GM21515 (cell line): ENCODE results near the gene TBXA2R.

ENCODE experiments used
- ATAC-seq: cut with Tn5 transposase; IDR thresholded peaks from one replicate; pipeline ENCODE4 v1.9.1; 2021; ENCODE audit not compliant: unreplicated experiment

TBXA2R gene

GRCh38 chr19:3607303-3608078 lies 816 bp upstream of the TBXA2R start:
- ATAC-seq, result no peak

GRCh38 chr19:3606174-3606689 lies 443 bp downstream of the TBXA2R start:
- ATAC-seq, result no peak

GRCh38 chr19:3605770-3606169 lies 905 bp downstream of the TBXA2R start:
- ATAC-seq, result no peak

GRCh38 chr19:3605361-3605760 lies 1.3 kb downstream of the TBXA2R start:
- ATAC-seq, result no peak

- no peak for ATAC-seq
Measured at GRCh38 chr19:3604987-3605343, 1.7 kb downstream of the TBXA2R start.

- ATAC-seq, result no peak
Measured at GRCh38 chr19:3604227-3604986, 2.3 kb downstream of the TBXA2R start.

GRCh38 chr19:3603121-3603811 lies 3.4 kb downstream of the TBXA2R start:
- ATAC-seq, result no peak

GRCh38 chr19:3601021-3601420 lies 5.7 kb downstream of the TBXA2R start:
- no peak for ATAC-seq

GRCh38 chr19:3599776-3600187 lies 6.9 kb downstream of the TBXA2R start:
- ATAC-seq, result no peak

GRCh38 chr19:3595521-3596061 lies 11.1 kb downstream of the TBXA2R start:
- ATAC-seq, result no peak

- ATAC-seq, result no peak
Measured at GRCh38 chr19:3593156-3593555, 13.5 kb downstream of the TBXA2R start.

- no peak for ATAC-seq
Measured at GRCh38 chr19:3591876-3592613, 14.6 kb downstream of the TBXA2R start.

- ATAC-seq, result no peak
Measured at GRCh38 chr19:3590991-3591659, 15.6 kb downstream of the TBXA2R start.

GRCh38 chr19:3589949-3590348 lies 16.7 kb downstream of the TBXA2R start:
- ATAC-seq, result no peak

- ATAC-seq, result no peak
Measured at GRCh38 chr19:3589439-3589838, 17.2 kb downstream of the TBXA2R start.

- no peak for ATAC-seq
Measured at GRCh38 chr19:3586707-3587346, 19.8 kb downstream of the TBXA2R start.

GRCh38 chr19:3586127-3586626 lies 20.5 kb downstream of the TBXA2R start:
- no peak for ATAC-seq

- ATAC-seq, result no peak
Measured at GRCh38 chr19:3585301-3586126, 21.2 kb downstream of the TBXA2R start, which contains the start of gene GIPC3. GIPC3 (plus strand) TSS chr19:3585478; CDS start chr19:3585598, 120 bp downstream.
